HG02970 (cell line): ENCODE data around the gene ADGRD1.
"Not testable (repeated sequence)": the region's sequence is repeated elsewhere in the genome, so short reads cannot be mapped to it uniquely, and the experiment has no call there.

Experiments used
- ATAC-seq: cut with Tn5 transposase; IDR thresholded peaks from one replicate; pipeline ENCODE4 v1.9.1; 2021; ENCODE audit warnings: mild to moderate bottlenecking, moderate library complexity, moderate number of reproducible peaks; ENCODE audit not compliant: unreplicated experiment, low FRiP score

The ADGRD1 gene

GRCh38 chr12:131128556-131128955 lies 174.8 kb downstream of the ADGRD1 start:
- no peak for ATAC-seq

- ATAC-seq = not testable (repeated sequence)
These were observed 175.4 kb downstream of the ADGRD1 start for GRCh38 chr12:131128966-131129619.

- ATAC-seq = no peak
These were observed 176.1 kb downstream of the ADGRD1 start for GRCh38 chr12:131129839-131130238.

- ATAC-seq = no peak
These were observed 176.7 kb downstream of the ADGRD1 start for GRCh38 chr12:131130311-131130911.

- ATAC-seq = no peak
These were observed 177.5 kb downstream of the ADGRD1 start for GRCh38 chr12:131131077-131131807.

GRCh38 chr12:131131808-131132117 lies 178.1 kb downstream of the ADGRD1 start:
- ATAC-seq = no peak

- no peak for ATAC-seq
These were observed 178.6 kb downstream of the ADGRD1 start for GRCh38 chr12:131132118-131132892.

GRCh38 chr12:131133015-131133905 lies 179.6 kb downstream of the ADGRD1 start:
- no peak for ATAC-seq

GRCh38 chr12:131133994-131134393 lies 180.3 kb downstream of the ADGRD1 start:
- no peak for ATAC-seq

GRCh38 chr12:131134523-131135310 lies 181.0 kb downstream of the ADGRD1 start:
- ATAC-seq = no peak

- ATAC-seq = no peak
These were observed 181.6 kb downstream of the ADGRD1 start for GRCh38 chr12:131135311-131135785.

- no peak for ATAC-seq
These were observed 182.3 kb downstream of the ADGRD1 start for GRCh38 chr12:131135786-131136538.

GRCh38 chr12:131136539-131136872 lies 182.8 kb downstream of the ADGRD1 start:
- no peak for ATAC-seq

- no peak for ATAC-seq
These were observed 183.5 kb downstream of the ADGRD1 start for GRCh38 chr12:131137009-131137835.

GRCh38 chr12:131137836-131138637 lies 184.3 kb downstream of the ADGRD1 start:
- ATAC-seq = no peak

GRCh38 chr12:131138638-131139362 lies 185.1 kb downstream of the ADGRD1 start:
- ATAC-seq = no peak
